Measurements from ENCODE around the gene CPZ. TPM values are rescaled to one million over a fixed set of nuclear protein-coding genes. Genes with fewer than 3 reads are reported as not detected.

The CPZ gene
- total and polyA plus RNA-seq, 7 donors = 0.04 to 0.30 (median 0.08) TPM; not detected in 4

DNA sequence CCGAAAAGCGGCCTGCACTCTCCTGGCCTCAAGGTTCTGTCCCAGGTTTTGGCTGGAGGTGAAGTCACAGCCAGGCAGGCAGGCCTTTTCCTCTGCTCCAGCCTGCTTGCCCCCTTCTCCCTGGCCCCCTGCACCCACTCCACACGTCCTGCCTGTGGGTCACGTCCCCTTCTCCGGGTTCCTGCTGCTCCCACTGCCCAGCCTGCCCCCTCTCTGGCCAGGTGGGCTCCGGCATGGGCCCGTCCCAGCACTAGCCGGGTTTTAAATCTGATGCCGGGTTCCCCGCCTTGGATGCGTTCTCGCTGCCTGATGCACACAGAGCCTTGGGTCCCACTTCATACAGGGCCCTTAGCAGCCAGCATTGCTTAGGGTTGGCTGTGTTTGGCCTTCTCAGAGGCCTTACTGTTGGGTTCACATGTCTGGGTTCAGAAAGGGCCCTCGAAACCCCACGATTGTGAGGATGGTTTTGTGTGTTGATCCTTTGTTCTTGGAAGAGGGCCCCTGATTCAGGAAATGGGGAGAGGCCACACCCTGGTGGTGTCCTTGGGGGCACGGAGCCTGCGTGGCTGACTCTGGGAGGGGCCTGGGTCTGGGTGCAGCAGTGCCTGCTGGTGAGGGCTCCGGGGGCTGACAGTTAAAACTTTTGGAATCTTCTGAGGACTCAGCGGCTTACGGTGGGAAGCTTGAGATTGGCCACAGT, 6.0 kb downstream of the CPZ start:
- H3K27me3 ChIP-seq (ENCODE audit: insufficient read depth in 3 of 3, low read length in 2 of 3) = peaks cover 0 to 26% (median 3%) of the 10 kb centered on the region in 3 donors
- no peak for DNase-seq
- no peaks in the 10 kb centered on the region for H3K9me3 ChIP-seq
- no peaks in the 10 kb centered on the region for H3K36me3 ChIP-seq (ENCODE audit: insufficient read depth in 1 of 2, low read depth in 1 of 2)
- no peak overlapping the region for H3K27ac ChIP-seq
- 72 to 79% (median 76%) methylated on average over 18 to 19 of the region's 19 CpGs for WGBS, 3 donors
- no peak for TF ChIP-seq CTCF (IDR thresholded peaks at IDR 0.05)
- ATAC-seq = no peak
- intact Hi-C loops (cut with DNase I) = loop anchor here in 1 of 2 donors (10.0 kb wide), 1 partner anchor 134 kb away; no protein-coding TSS in a partner anchor
- H3K4me3 ChIP-seq = no peak overlapping the region
- no peaks in the 10 kb centered on the region for H3K4me1 ChIP-seq

DNA sequence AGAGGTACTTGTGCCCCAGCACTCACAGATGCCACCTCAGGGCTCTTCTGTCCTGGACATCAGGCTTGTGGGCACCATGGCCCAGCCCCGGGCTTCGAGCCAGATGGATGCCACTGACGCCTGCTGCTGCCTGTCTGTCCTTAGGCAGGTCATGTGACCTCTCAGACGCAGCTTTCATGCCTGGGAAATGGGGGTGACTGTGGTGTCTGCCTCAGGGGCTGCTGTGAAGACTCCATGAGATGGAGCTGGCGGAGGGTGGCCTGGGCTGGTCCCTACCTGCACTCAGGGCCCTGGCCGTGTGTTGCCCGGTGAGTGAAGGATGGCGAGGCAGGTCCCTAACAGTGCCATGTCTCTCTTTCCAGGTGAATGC, 6.5 kb downstream of the CPZ start:
- intact Hi-C loops (cut with DNase I) = loop anchor here in 1 of 2 donors (10.0 kb wide), 1 partner anchor 134 kb away; no protein-coding TSS in a partner anchor
- H3K36me3 ChIP-seq (ENCODE audit: insufficient read depth in 1 of 2, low read depth in 1 of 2) = no peaks in the 10 kb centered on the region
- H3K27me3 ChIP-seq (ENCODE audit: insufficient read depth in 3 of 3, low read length in 2 of 3) = peaks cover 0 to 20% (median 3%) of the 10 kb centered on the region in 3 donors
- no peaks in the 10 kb centered on the region for H3K9me3 ChIP-seq
- DNase-seq (no peak), ATAC-seq (no peak)
- H3K4me1 ChIP-seq = no peaks in the 10 kb centered on the region
- no peak overlapping the region for H3K4me3 ChIP-seq
- 55 to 57% (median 55%) methylated on average over 8 of the region's 8 CpGs for WGBS, 3 donors
- no peak for TF ChIP-seq CTCF (IDR thresholded peaks at IDR 0.05)
- H3K27ac ChIP-seq = no peak overlapping the region

- ATAC-seq = no peak
- Histone ChIP-seq H3K4me3 (no peak overlapping the region), H3K36me3 (ENCODE audit: insufficient read depth in 1 of 2, low read depth in 1 of 2) (no peaks in the 10 kb centered on the region), H3K27me3 (ENCODE audit: insufficient read depth in 3 of 3, low read length in 2 of 3) (peaks cover 0 to 18% (median 3%) of the 10 kb centered on the region in 3 donors), H3K27ac (no peak overlapping the region), H3K4me1 (no peaks in the 10 kb centered on the region), H3K9me3 (no peaks in the 10 kb centered on the region)
- TF ChIP-seq CTCF (IDR thresholded peaks at IDR 0.05) = no peak
- intact Hi-C loops (cut with DNase I) = loop anchor here (10.0 kb wide), 3 partner anchors 135 to 1875 kb away; no protein-coding TSS in a partner anchor
- 41 to 53% (median 41%) methylated on average over 9 of the region's 9 CpGs for WGBS, 3 donors
- DNase-seq = no peak
Measured at GRCh38 chr4:8599657-8600056, 7.1 kb downstream of the CPZ start.

- Histone ChIP-seq H3K27ac (no peak overlapping the region), H3K36me3 (ENCODE audit: insufficient read depth in 1 of 2, low read depth in 1 of 2) (no peaks in the 10 kb centered on the region), H3K9me3 (no peaks in the 10 kb centered on the region), H3K4me3 (no peak overlapping the region), H3K4me1 (no peaks in the 10 kb centered on the region), H3K27me3 (ENCODE audit: insufficient read depth in 3 of 3, low read length in 2 of 3) (peaks cover 0 to 18% (median 3%) of the 10 kb centered on the region in 3 donors)
- intact Hi-C loops (cut with DNase I) = loop anchor here (10.0 kb wide), 2 partner anchors 315 to 1875 kb away; no protein-coding TSS in a partner anchor
- WGBS, 3 donors = 56 to 66% (median 61%) methylated on average over 13 of the region's 13 CpGs
- ATAC-seq (no peak), DNase-seq (no peak)
- TF ChIP-seq CTCF (IDR thresholded peaks at IDR 0.05) = no peak
Measured at GRCh38 chr4:8600266-8600665, 7.7 kb downstream of the CPZ start.
